ENCODE measurements around the gene CDH18.
A peak's percentile ranks its signal among the peaks of the same experiment; 100 is the strongest.

The CDH18 gene

GRCh38 chr5:19605846-19606407 is 382.1 kb downstream of the CDH18 start:
- no peak for DNase-seq (ENCODE audit: low read depth, low spot score)

GRCh38 chr5:19584131-19584530 is 403.9 kb downstream of the CDH18 start:
- DNase-seq (ENCODE audit: low read depth, low spot score): no peak

GRCh38 chr5:19577882-19578281 is 410.1 kb downstream of the CDH18 start:
- DNase-seq (ENCODE audit: low read depth, low spot score): no peak

- DNase-seq (ENCODE audit: low read depth, low spot score): no peak
Measured at GRCh38 chr5:19568004-19568403, 420.0 kb downstream of the CDH18 start.

- DNase-seq (ENCODE audit: low read depth, low spot score): no peak
Measured at GRCh38 chr5:19565466-19565865, 422.5 kb downstream of the CDH18 start.

GRCh38 chr5:19564036-19564435 is 424.0 kb downstream of the CDH18 start:
- no peak for DNase-seq (ENCODE audit: low read depth, low spot score)

GRCh38 chr5:19555876-19556275 is 432.1 kb downstream of the CDH18 start:
- no peak for DNase-seq (ENCODE audit: low read depth, low spot score)

GRCh38 chr5:19555436-19555835 is 432.6 kb downstream of the CDH18 start:
- DNase-seq (ENCODE audit: low read depth, low spot score): no peak

- no peak for DNase-seq (ENCODE audit: low read depth, low spot score)
Measured at GRCh38 chr5:19554524-19554923, 433.5 kb downstream of the CDH18 start.

- peak; percentile 79 for DNase-seq (ENCODE audit: low read depth, low spot score)
Measured at GRCh38 chr5:19547640-19548039, 440.4 kb downstream of the CDH18 start.

- no peak for DNase-seq (ENCODE audit: low read depth, low spot score)
Measured at GRCh38 chr5:19546521-19546920, 441.5 kb downstream of the CDH18 start.

- DNase-seq (ENCODE audit: low read depth, low spot score): no peak
Measured at GRCh38 chr5:19538607-19539006, 449.4 kb downstream of the CDH18 start.

- no peak for DNase-seq (ENCODE audit: low read depth, low spot score)
Measured at GRCh38 chr5:19536387-19536786, 451.6 kb downstream of the CDH18 start.

GRCh38 chr5:19534751-19535150 is 453.2 kb downstream of the CDH18 start:
- DNase-seq (ENCODE audit: low read depth, low spot score): peak; percentile 6

GRCh38 chr5:19532936-19533335 is 455.1 kb downstream of the CDH18 start:
- DNase-seq (ENCODE audit: low read depth, low spot score): no peak

GRCh38 chr5:19531374-19531952 is 456.5 kb downstream of the CDH18 start:
- peak; percentile 6 for DNase-seq (ENCODE audit: low read depth, low spot score)

GRCh38 chr5:19519448-19519847 is 468.6 kb downstream of the CDH18 start:
- no peak for DNase-seq (ENCODE audit: low read depth, low spot score)

GRCh38 chr5:19498852-19499251 is 489.1 kb downstream of the CDH18 start:
- DNase-seq (ENCODE audit: low read depth, low spot score): no peak

GRCh38 chr5:19497229-19497815 is 490.7 kb downstream of the CDH18 start:
- no peak for DNase-seq (ENCODE audit: low read depth, low spot score)

GRCh38 chr5:19496056-19496455 is 491.9 kb downstream of the CDH18 start:
- DNase-seq (ENCODE audit: low read depth, low spot score): peak; percentile 3

- peak; percentile 1 for DNase-seq (ENCODE audit: low read depth, low spot score)
Measured at GRCh38 chr5:19492861-19493260, 495.1 kb downstream of the CDH18 start.

GRCh38 chr5:19488786-19489185 is 499.2 kb downstream of the CDH18 start:
- DNase-seq (ENCODE audit: low read depth, low spot score): peak; percentile 5

GRCh38 chr5:19487480-19487879 is 500.5 kb downstream of the CDH18 start:
- DNase-seq (ENCODE audit: low read depth, low spot score): no peak
